Peyer's patch (tissue), 4 donors: Measurements from ENCODE around the gene CHTF18. TPM values are rescaled to one million over a fixed set of nuclear protein-coding genes. Genes with fewer than 3 reads are reported as not detected.

Source experiments
- DNase-seq, 3 donors: peaks; one replicate each; pipeline ENCODE4 v3.0.0-alpha.2; 2017 to 2019
- H3K27ac ChIP-seq, 4 donors: fragments of 200-600 bp; sonication (generic); one replicate each; pipeline ENCODE4 v1.5.1; 2016 to 2019
- H3K27me3 ChIP-seq, 2 donors: fragments of 200-600 bp; sonication (generic); one replicate each; pipeline ENCODE4 v1.5.1; 2019
- H3K36me3 ChIP-seq, 3 donors: fragments of 200-600 bp; sonication (generic); one replicate each; pipeline ENCODE4 v1.5.1; 2016 to 2019
- H3K4me1 ChIP-seq, 4 donors: fragments of 200-600 bp; sonication (generic); one replicate each; pipeline ENCODE4 v1.5.1; 2016 to 2019
- H3K4me3 ChIP-seq, 4 donors: fragments of 200-600 bp; sonication (generic); 1 replicate in 3 of 4; 2 replicates in 1 of 4; pipeline ENCODE4 v1.5.1; 2016 to 2019; ENCODE audit warnings: mild to moderate bottlenecking in 1 of 4
- H3K9me3 ChIP-seq, 4 donors: fragments of 200-600 bp; sonication (generic); one replicate each; pipeline ENCODE4 v1.5.1; 2016 to 2019; ENCODE audit warnings: mild to moderate bottlenecking in 1 of 4
- CTCF ChIP-seq, 6 experiments: fragments of 450-650 bp in 4 of 6; fragments of 200-600 bp in 2 of 6; sonication (generic) in 1 of 6; IDR thresholded peaks; one replicate each; pipeline ENCODE4 v1.5.1; 2017 to 2019; ENCODE audit warnings: antibody characterized with exemption in 6 of 6, mild to moderate bottlenecking in 3 of 6, moderate library complexity in 1 of 6
- POLR2A ChIP-seq, 2 donors: fragments of 450-650 bp; IDR thresholded peaks; one replicate each; pipeline ENCODE4 v1.5.1; 2017; ENCODE audit warnings: antibody characterized with exemption in 2 of 2, mild to moderate bottlenecking in 2 of 2, moderate library complexity in 2 of 2
- small RNA-seq, 2 donors: library from RNA; depleted of rRNA; stranded (forward); fragments of <200 nt; gene quantifications; one replicate each; pipeline ENCODE3, GENCODE V24; 2016
- total RNA-seq, 4 donors: library from RNA; depleted of rRNA; stranded (reverse); fragments of >200 nt; gene quantifications; one replicate each; pipeline ENCODE4 v1.1.0, GENCODE V29; 2016

Gene CHTF18
- total RNA-seq, 4 donors from 2014 or later: 12.1 to 91.6 (median 19.0) TPM

- TF ChIP-seq POLR2A (IDR thresholded peaks at IDR 0.05) (no peak), CTCF (IDR thresholded peaks at IDR 0.05) (no peak)
- no peaks in the 10 kb centered on the region for H3K27me3 ChIP-seq
- H3K9me3 ChIP-seq: no peaks in the 10 kb centered on the region
- no peak overlapping the region for H3K4me3 ChIP-seq
- no peaks in the 10 kb centered on the region for H3K4me1 ChIP-seq
- no peak overlapping the region for H3K27ac ChIP-seq
- no peaks in the 10 kb centered on the region for H3K36me3 ChIP-seq
- DNase-seq: no peak
These were observed 54.5 kb downstream of the CHTF18 start for GRCh38 chr16:842711-843560.

- Histone ChIP-seq H3K27ac (no peak overlapping the region), H3K27me3 (no peaks in the 10 kb centered on the region), H3K4me1 (no peaks in the 10 kb centered on the region), H3K9me3 (no peaks in the 10 kb centered on the region), H3K4me3 (no peak overlapping the region), H3K36me3 (no peaks in the 10 kb centered on the region)
- TF ChIP-seq POLR2A (IDR thresholded peaks at IDR 0.05) (no peak), CTCF (IDR thresholded peaks at IDR 0.05) (no peak)
- no peak for DNase-seq
These were observed 55.4 kb downstream of the CHTF18 start for GRCh38 chr16:843771-844170.

GRCh38 chr16:844638-845350 is 56.4 kb downstream of the CHTF18 start:
- no peaks in the 10 kb centered on the region for H3K27me3 ChIP-seq
- no peaks in the 10 kb centered on the region for H3K4me1 ChIP-seq
- TF ChIP-seq POLR2A (IDR thresholded peaks at IDR 0.05) (no peak), CTCF (IDR thresholded peaks at IDR 0.05) (no peak)
- no peaks in the 10 kb centered on the region for H3K9me3 ChIP-seq
- no peak overlapping the region for H3K27ac ChIP-seq
- no peaks in the 10 kb centered on the region for H3K36me3 ChIP-seq
- no peak overlapping the region for H3K4me3 ChIP-seq
- no peak for DNase-seq

GRCh38 chr16:845351-845745 is 56.9 kb downstream of the CHTF18 start:
- Histone ChIP-seq H3K36me3 (no peaks in the 10 kb centered on the region), H3K9me3 (no peaks in the 10 kb centered on the region), H3K27me3 (no peaks in the 10 kb centered on the region), H3K4me3 (no peak overlapping the region), H3K4me1 (no peaks in the 10 kb centered on the region), H3K27ac (no peak overlapping the region)
- TF ChIP-seq POLR2A (IDR thresholded peaks at IDR 0.05): no peak
- no peak for TF ChIP-seq CTCF (IDR thresholded peaks at IDR 0.05)
- no peak for DNase-seq

GRCh38 chr16:847151-847550 is 58.7 kb downstream of the CHTF18 start:
- Histone ChIP-seq H3K36me3 (no peaks in the 10 kb centered on the region), H3K27me3 (no peaks in the 10 kb centered on the region), H3K27ac (no peak overlapping the region), H3K4me1 (no peaks in the 10 kb centered on the region), H3K4me3 (no peak overlapping the region), H3K9me3 (no peaks in the 10 kb centered on the region)
- no peak for TF ChIP-seq POLR2A (IDR thresholded peaks at IDR 0.05)
- no peak for TF ChIP-seq CTCF (IDR thresholded peaks at IDR 0.05)
- no peak for DNase-seq

Small RNA genes within 50 kb of the gene (small RNA-seq; reads per million reads assigned to genes)
- gene MIR662: 0 reads per million in 2 donors

Other genes with a start within 250 kb of the CHTF18 start
- not detected for gene PRR35, start 228.2 kb upstream of the CHTF18 start, total RNA-seq
- gene NHLRC4, start 221.6 kb upstream of the CHTF18 start, total RNA-seq: 10 to 100 TPM in 1 of 4 donors, 1 to 10 TPM in 3; 1.2 to 17.3 (median 1.5) TPM
- 10 to 100 TPM; 33.1 to 65.6 (median 55.2) TPM for gene PIGQ, start 218.7 kb upstream of the CHTF18 start, total RNA-seq
- gene RAB40C, start 198.6 kb upstream of the CHTF18 start, total RNA-seq: 10 to 100 TPM; 27.2 to 83.6 (median 62.7) TPM
- 1 to 10 TPM; 2.5 to 6.2 (median 3.8) TPM for gene WFIKKN1, start 157.6 kb upstream of the CHTF18 start, total RNA-seq
- 100 to 1,000 TPM in 1 of 4 donors, 10 to 100 TPM in 3; 44.5 to 153 (median 60.2) TPM for gene METTL26, start 152.3 kb upstream of the CHTF18 start, total RNA-seq
- gene MCRIP2, start 146.8 kb upstream of the CHTF18 start, total RNA-seq: 100 to 1,000 TPM; 114 to 260 (median 222) TPM
- 100 to 1,000 TPM in 2 of 4 donors, 10 to 100 TPM in 2; 29.8 to 154 (median 73.6) TPM for gene WDR90, start 139.3 kb upstream of the CHTF18 start, total RNA-seq
- 100 to 1,000 TPM; 110 to 416 (median 239) TPM for gene RHOT2, start 120.5 kb upstream of the CHTF18 start, total RNA-seq
- gene RHBDL1, start 112.9 kb upstream of the CHTF18 start, total RNA-seq: 10 to 100 TPM in 2 of 4 donors, 1 to 10 TPM in 2; 4.1 to 13.6 (median 9.9) TPM
- 100 to 1,000 TPM in 3 of 4 donors, 10 to 100 TPM in 1; 96.0 to 291 (median 107) TPM for gene STUB1, start 108.2 kb upstream of the CHTF18 start, total RNA-seq
- gene JMJD8, start 104.3 kb upstream of the CHTF18 start, total RNA-seq: 10 to 100 TPM; 45.6 to 56.1 (median 51.9) TPM
- 10 to 100 TPM in 3 of 4 donors, 1 to 10 TPM in 1; 8.3 to 20.4 (median 15.4) TPM for gene WDR24, start 98.2 kb upstream of the CHTF18 start, total RNA-seq
- gene FBXL16, start 82.8 kb upstream of the CHTF18 start, total RNA-seq: 1 to 10 TPM; 1.4 to 2.5 (median 1.9) TPM
- gene METRN, start 73.5 kb upstream of the CHTF18 start, total RNA-seq: 10 to 100 TPM in 2 of 4 donors, 1 to 10 TPM in 2; 4.0 to 33.8 (median 8.9) TPM
- 10 to 100 TPM; 52.8 to 93.9 (median 72.0) TPM for gene ANTKMT, start 67.5 kb upstream of the CHTF18 start, total RNA-seq
- gene CCDC78, start 62.2 kb upstream of the CHTF18 start, total RNA-seq: 10 to 100 TPM in 1 of 4 donors, 1 to 10 TPM in 3; 2.1 to 13.2 (median 6.3) TPM
- 10 to 100 TPM in 1 of 4 donors, 1 to 10 TPM in 2, under 1 TPM in 1; 0.53 to 42.9 (median 3.4) TPM for gene HAGHL, start 61.5 kb upstream of the CHTF18 start, total RNA-seq
- gene CIAO3, start 47.6 kb upstream of the CHTF18 start, total RNA-seq: 100 to 1,000 TPM in 2 of 4 donors, 10 to 100 TPM in 2; 73.4 to 164 (median 117) TPM
- 1 to 10 TPM in 3 of 4 donors, not detected in 1; 2.6 to 7.7 (median 5.4) TPM for gene MSLN, start 27.9 kb upstream of the CHTF18 start, total RNA-seq
- 10 to 100 TPM; 31.0 to 42.1 (median 37.4) TPM for gene RPUSD1, start 239 bp upstream of the CHTF18 start, total RNA-seq
- 1 to 10 TPM in 1 of 4 donors, not detected in 3; 1.9 TPM for gene GNG13, start 12.1 kb downstream of the CHTF18 start, total RNA-seq
- 10 to 100 TPM; 16.3 to 85.4 (median 54.6) TPM for gene LMF1, start 182.4 kb downstream of the CHTF18 start, total RNA-seq
- 1 to 10 TPM in 2 of 4 donors, under 1 TPM in 1, not detected in 1; 0.27 to 3.3 (median 1.1) TPM for gene SOX8, start 193.2 kb downstream of the CHTF18 start, total RNA-seq